Heart left ventricle (tissue), 16 donors: ENCODE results near the gene SLC35F5. TPM values are rescaled to one million over a fixed set of nuclear protein-coding genes. Genes with fewer than 3 reads are reported as not detected.
A peak's percentile ranks its signal among the peaks of the same experiment; 100 is the strongest.
"Not testable (repeated sequence)": the region's sequence is repeated elsewhere in the genome, so short reads cannot be mapped to it uniquely, and the experiment has no call there.

Source experiments
- ATAC-seq, 4 donors: fragments of 200-7000 bp; cut with Tn5 transposase; one replicate each; pipeline ENCODE4 v1.9.1; 2020 to 2022; ENCODE audit warnings: moderate library complexity in 4 of 4, mild to moderate bottlenecking in 3 of 4, moderate number of reproducible peaks in 1 of 4
- DNase-seq, 5 donors: peaks; one replicate each; pipeline ENCODE4 v3.0.0-alpha.2; 2020
- H3K27ac ChIP-seq, 12 donors: fragments of 200-600 bp; sonication (generic) in 4 of 12; one replicate each; pipeline versions ENCODE4 v1.5.0 to v1.8.0; 2016 to 2022; ENCODE audit warnings: mild to moderate bottlenecking in 2 of 12
- H3K27me3 ChIP-seq, 9 donors: fragments of 200-600 bp; sonication (generic) in 2 of 9; one replicate each; pipeline versions ENCODE4 v1.5.1 to v1.8.0; 2016 to 2022; ENCODE audit warnings: mild to moderate bottlenecking in 3 of 9
- H3K36me3 ChIP-seq, 9 donors: fragments of 200-600 bp; sonication (generic) in 2 of 9; one replicate each; pipeline versions ENCODE4 v1.5.0 to v1.8.0; 2018 to 2022; ENCODE audit warnings: mild to moderate bottlenecking in 2 of 9
- H3K4me1 ChIP-seq, 12 donors: fragments of 200-600 bp; sonication (generic) in 4 of 12; one replicate each; pipeline versions ENCODE4 v1.5.0 to v1.8.0; 2016 to 2022; ENCODE audit warnings: mild to moderate bottlenecking in 3 of 12
- H3K4me3 ChIP-seq, 12 donors: fragments of 200-600 bp; sonication (generic) in 4 of 12; one replicate each; pipeline versions ENCODE4 v1.5.0 to v1.8.0; 2017 to 2022; ENCODE audit warnings: mild to moderate bottlenecking in 9 of 12, moderate library complexity in 4 of 12
- H3K9me3 ChIP-seq, 12 donors: fragments of 200-600 bp; sonication (generic) in 4 of 12; one replicate each; pipeline versions ENCODE4 v1.5.0 to v1.8.0; 2016 to 2022; ENCODE audit warnings: mild to moderate bottlenecking in 1 of 12
- POLR2A ChIP-seq, 2 donors: fragments of 450-650 bp; IDR thresholded peaks; one replicate each; pipeline ENCODE4 v1.6.1; 2017; ENCODE audit warnings: antibody characterized with exemption in 2 of 2, mild to moderate bottlenecking in 2 of 2, moderate library complexity in 2 of 2
- WGBS, 4 donors: extraction: QIAGEN DNeasy Blood & Tissue Kit in 2 of 4; methylation state at CpG; one replicate each; pipeline versions ENCODE4 v1.1.5 to v1.1.7; 2013 to 2018; 5-methylcytosine and 5-hydroxymethylcytosine counted together
- intact Hi-C, 10 donors: fragments of 100-400 bp; cut with DNase I; formaldehyde crosslinking; loops; one replicate each; pipeline versions ENCODE4 v1.11.1 to v1.14.2; 2022
- polyA plus RNA-seq, 2 donors: library from polyadenylated mRNA; stranded (reverse); fragments of 200-250 nt; gene quantifications; one replicate each; pipeline ENCODE4 v1.2.3, GENCODE V29; 2013
- total RNA-seq, 9 donors: library from RNA; depleted of rRNA in 2 of 9; stranded (reverse); fragments of >200 nt in 2 of 9; fragmentation: NEBNext Ultra II Directional in 3 of 9; extraction: Animal tissue kit (Norgen Biotek cat#: 25700) in 3 of 9; gene quantifications; one replicate each; pipeline versions ENCODE4 v1.1.0 to v1.2.4, GENCODE V29; 2016 to 2023
- TF ChIP-seq, protein P1 (sequence below), 12 donors: fragments of 200-600 bp; sonication (generic) in 4 of 12; IDR thresholded peaks; one replicate each; pipeline versions ENCODE4 v1.5.0 to v1.8.0; 2018 to 2022; ENCODE audit warnings: antibody characterized with exemption in 12 of 12, mild to moderate bottlenecking in 5 of 12
- donor health status: ischemic (EF 13 %, LVEDD 7.1; RV severe dilation, severe dysfunction).
- donor health status: healthy with polysubstance abuse.
- donor health status: DM: no; HTN: yes; CAD: no.
- donor health status: DM: no; HTN: no; CAD: no.
- donor health status: ischemic (EF 25% LVEDD 6.9; RV normal size, moderate dysfunction).
- donor health status: ischemic (EF 25% LVEDD 5.7; RV mildly dilated, moderate dysfunction).
- donor health status: healthy.
- donor health status: DM: yes; HTN: yes; CAD: no.
- donor health status: ischemic (EF 35%, LVEDD 5.7; RV mildly dilated, moderate dysfunction).
- donor health status: nonischemic (EF 11% LVEDD 7.7; RV severe dilation, severe dysfunction).
- donor health status: DM: yes; HTN: yes; CAD: no.
- donor health status: PGD.
- donor health status: ischemic (EF 29% LVEDD 5.4; RV normal size, mild dysfunction).
- donor health status: nonischemic (EF 23%, LVEDD 6.1; RV moderate dilation, normal function).

The SLC35F5 gene
- total and polyA plus RNA-seq, 11 donors: 22.6 to 97.2 (median 61.9) TPM

GRCh38 chr2:113703386-113704299 is 52.8 kb downstream of the SLC35F5 start:
- peaks cover 0 to 8% (median 4%) of the 10 kb centered on the region in 9 donors for H3K36me3 ChIP-seq
- DNase-seq (no peak), ATAC-seq (no peak)
- peaks cover 0 to 16% (median 1%) of the 10 kb centered on the region in 12 donors for H3K4me1 ChIP-seq
- no peak overlapping the region for H3K27ac ChIP-seq
- no peak overlapping the region for H3K4me3 ChIP-seq
- no peaks in the 10 kb centered on the region for H3K27me3 ChIP-seq
- H3K9me3 ChIP-seq: no peaks in the 10 kb centered on the region
- WGBS, 4 donors: 93 to 97% (median 95%) methylated on average over 25 of the region's 25 CpGs
- intact Hi-C loops: no loop called here
- TF ChIP-seq POLR2A (IDR thresholded peaks at IDR 0.05): no peak
- TF ChIP-seq, protein P1, sequence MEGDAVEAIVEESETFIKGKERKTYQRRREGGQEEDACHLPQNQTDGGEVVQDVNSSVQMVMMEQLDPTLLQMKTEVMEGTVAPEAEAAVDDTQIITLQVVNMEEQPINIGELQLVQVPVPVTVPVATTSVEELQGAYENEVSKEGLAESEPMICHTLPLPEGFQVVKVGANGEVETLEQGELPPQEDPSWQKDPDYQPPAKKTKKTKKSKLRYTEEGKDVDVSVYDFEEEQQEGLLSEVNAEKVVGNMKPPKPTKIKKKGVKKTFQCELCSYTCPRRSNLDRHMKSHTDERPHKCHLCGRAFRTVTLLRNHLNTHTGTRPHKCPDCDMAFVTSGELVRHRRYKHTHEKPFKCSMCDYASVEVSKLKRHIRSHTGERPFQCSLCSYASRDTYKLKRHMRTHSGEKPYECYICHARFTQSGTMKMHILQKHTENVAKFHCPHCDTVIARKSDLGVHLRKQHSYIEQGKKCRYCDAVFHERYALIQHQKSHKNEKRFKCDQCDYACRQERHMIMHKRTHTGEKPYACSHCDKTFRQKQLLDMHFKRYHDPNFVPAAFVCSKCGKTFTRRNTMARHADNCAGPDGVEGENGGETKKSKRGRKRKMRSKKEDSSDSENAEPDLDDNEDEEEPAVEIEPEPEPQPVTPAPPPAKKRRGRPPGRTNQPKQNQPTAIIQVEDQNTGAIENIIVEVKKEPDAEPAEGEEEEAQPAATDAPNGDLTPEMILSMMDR (IDR thresholded peaks at IDR 0.05): no peak

- Histone ChIP-seq H3K27ac (no peak overlapping the region), H3K9me3 (no peaks in the 10 kb centered on the region), H3K4me1 (peaks cover 0 to 8% (median 0%) of the 10 kb centered on the region in 12 donors), H3K27me3 (no peaks in the 10 kb centered on the region), H3K4me3 (peak overlapping the region in 6 of 12 donors; percentile 5 to 38 (median 10)), H3K36me3 (peaks cover 0 to 8% (median 3%) of the 10 kb centered on the region in 9 donors)
- TF ChIP-seq, protein P1 (IDR thresholded peaks at IDR 0.05): peak; percentile 25 to 62 (median 44)
- no peak for TF ChIP-seq POLR2A (IDR thresholded peaks at IDR 0.05)
- ATAC-seq (peak; percentile 81 to 90 (median 82)), DNase-seq (peak; percentile 40 to 65 (median 43))
- intact Hi-C loops: no loop called here
- 41 to 51% (median 48%) methylated on average over 17 of the region's 17 CpGs for WGBS, 4 donors
Observed at GRCh38 chr2:113700186-113700841, 56.1 kb downstream of the SLC35F5 start.

- peaks cover 0 to 4% (median 0%) of the 10 kb centered on the region in 9 donors for H3K36me3 ChIP-seq
- no peaks in the 10 kb centered on the region for H3K27me3 ChIP-seq
- no peaks in the 10 kb centered on the region for H3K9me3 ChIP-seq
- 91 to 95% (median 94%) methylated on average over 5 of the region's 5 CpGs for WGBS, 4 donors
- H3K27ac ChIP-seq: no peak overlapping the region
- no peak for TF ChIP-seq POLR2A (IDR thresholded peaks at IDR 0.05)
- TF ChIP-seq, protein P1 (IDR thresholded peaks at IDR 0.05): no peak
- intact Hi-C loops: no loop called here
- H3K4me3 ChIP-seq: no peak overlapping the region
- peaks cover 0 to 13% (median under 1%) of the 10 kb centered on the region in 12 donors for H3K4me1 ChIP-seq
- DNase-seq: no peak
- ATAC-seq: no peak
Observed at GRCh38 chr2:113698892-113699447, 57.5 kb downstream of the SLC35F5 start.

- H3K27ac ChIP-seq, H3K9me3 ChIP-seq, H3K27me3 ChIP-seq, H3K4me3 ChIP-seq, DNase-seq, intact Hi-C loops, H3K36me3 ChIP-seq, ATAC-seq: not testable (repeated sequence)
- H3K4me1 ChIP-seq: peaks cover 0 to 19% (median 3%) of the 10 kb centered on the region in 12 donors
- 91 to 98% (median 97%) methylated on average over 2 of the region's 2 CpGs for WGBS, 4 donors
Observed at GRCh38 chr2:113698251-113698650, 58.2 kb downstream of the SLC35F5 start.
